ENCODE measurements around the gene COL23A1.

The COL23A1 gene

GRCh38 chr5:178476972-178477754, 113.0 kb downstream of the COL23A1 start:
- no peak for DNase-seq (ENCODE audit: low read depth)
- H3K4me3 ChIP-seq (ENCODE audit: low read length): no peak overlapping the region
- no peak for TF ChIP-seq CTCF (conservative IDR thresholded peaks at IDR 0.05; ENCODE audit: low read depth, low read length)

GRCh38 chr5:178476531-178476930, 113.7 kb downstream of the COL23A1 start:
- no peak for TF ChIP-seq CTCF (conservative IDR thresholded peaks at IDR 0.05; ENCODE audit: low read depth, low read length)
- DNase-seq (ENCODE audit: low read depth): no peak
- no peak overlapping the region for H3K4me3 ChIP-seq (ENCODE audit: low read length)

- DNase-seq (ENCODE audit: low read depth): no peak
- TF ChIP-seq CTCF (conservative IDR thresholded peaks at IDR 0.05; ENCODE audit: low read depth, low read length): no peak
- H3K4me3 ChIP-seq (ENCODE audit: low read length): no peak overlapping the region
Measured at GRCh38 chr5:178475422-178475821, 114.8 kb downstream of the COL23A1 start.

GRCh38 chr5:178474562-178475184, 115.5 kb downstream of the COL23A1 start:
- no peak for TF ChIP-seq CTCF (conservative IDR thresholded peaks at IDR 0.05; ENCODE audit: low read depth, low read length)
- no peak overlapping the region for H3K4me3 ChIP-seq (ENCODE audit: low read length)
- DNase-seq (ENCODE audit: low read depth): no peak

- no peak for TF ChIP-seq CTCF (conservative IDR thresholded peaks at IDR 0.05; ENCODE audit: low read depth, low read length)
- H3K4me3 ChIP-seq (ENCODE audit: low read length): no peak overlapping the region
- no peak for DNase-seq (ENCODE audit: low read depth)
Measured at GRCh38 chr5:178473854-178474253, 116.3 kb downstream of the COL23A1 start.

GRCh38 chr5:178472138-178472537, 118.1 kb downstream of the COL23A1 start:
- no peak for DNase-seq (ENCODE audit: low read depth)
- H3K4me3 ChIP-seq (ENCODE audit: low read length): no peak overlapping the region
- TF ChIP-seq CTCF (conservative IDR thresholded peaks at IDR 0.05; ENCODE audit: low read depth, low read length): no peak

- TF ChIP-seq CTCF (conservative IDR thresholded peaks at IDR 0.05; ENCODE audit: low read depth, low read length): no peak
- no peak overlapping the region for H3K4me3 ChIP-seq (ENCODE audit: low read length)
- no peak for DNase-seq (ENCODE audit: low read depth)
Measured at GRCh38 chr5:178471711-178472110, 118.5 kb downstream of the COL23A1 start.
